ENCODE results near the gene PRSS8. TPM values are rescaled to one million over a fixed set of nuclear protein-coding genes. Genes with fewer than 3 reads are reported as not detected.
"Not testable (repeated sequence)": the region's sequence is repeated elsewhere in the genome, so short reads cannot be mapped to it uniquely, and the experiment has no call there.

The PRSS8 gene
- total RNA-seq, 1 donor from 2014 or later = not detected

DNA sequence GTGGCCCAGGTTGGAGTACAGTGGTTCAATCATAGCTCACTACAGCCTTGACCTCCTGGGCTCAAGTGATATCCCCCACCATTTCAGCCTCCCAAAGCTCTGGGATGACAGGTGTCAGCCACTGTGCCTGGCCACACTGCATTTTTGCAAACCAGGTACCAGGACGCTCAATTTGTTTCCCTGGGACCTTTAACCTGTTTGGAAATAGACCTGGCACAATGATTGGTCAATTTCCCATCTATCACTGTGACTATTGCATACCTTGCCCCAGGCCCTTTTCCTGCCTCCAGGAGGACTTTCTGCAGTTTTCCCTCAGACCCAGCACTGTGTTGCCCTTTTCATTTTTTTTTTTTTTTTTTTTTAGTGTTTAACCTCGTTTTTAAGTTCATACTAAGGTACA lies 33.3 kb upstream of the PRSS8 start:
- TF ChIP-seq, protein P1, sequence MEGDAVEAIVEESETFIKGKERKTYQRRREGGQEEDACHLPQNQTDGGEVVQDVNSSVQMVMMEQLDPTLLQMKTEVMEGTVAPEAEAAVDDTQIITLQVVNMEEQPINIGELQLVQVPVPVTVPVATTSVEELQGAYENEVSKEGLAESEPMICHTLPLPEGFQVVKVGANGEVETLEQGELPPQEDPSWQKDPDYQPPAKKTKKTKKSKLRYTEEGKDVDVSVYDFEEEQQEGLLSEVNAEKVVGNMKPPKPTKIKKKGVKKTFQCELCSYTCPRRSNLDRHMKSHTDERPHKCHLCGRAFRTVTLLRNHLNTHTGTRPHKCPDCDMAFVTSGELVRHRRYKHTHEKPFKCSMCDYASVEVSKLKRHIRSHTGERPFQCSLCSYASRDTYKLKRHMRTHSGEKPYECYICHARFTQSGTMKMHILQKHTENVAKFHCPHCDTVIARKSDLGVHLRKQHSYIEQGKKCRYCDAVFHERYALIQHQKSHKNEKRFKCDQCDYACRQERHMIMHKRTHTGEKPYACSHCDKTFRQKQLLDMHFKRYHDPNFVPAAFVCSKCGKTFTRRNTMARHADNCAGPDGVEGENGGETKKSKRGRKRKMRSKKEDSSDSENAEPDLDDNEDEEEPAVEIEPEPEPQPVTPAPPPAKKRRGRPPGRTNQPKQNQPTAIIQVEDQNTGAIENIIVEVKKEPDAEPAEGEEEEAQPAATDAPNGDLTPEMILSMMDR (IDR thresholded peaks at IDR 0.05; ENCODE audit: partially characterized antibody, unreplicated experiment) = no peak
- Mint-ChIP-seq H3K4me3 (ENCODE audit: unreplicated experiment) (no peak overlapping the region), H3K9me3 (ENCODE audit: unreplicated experiment) (peaks cover 3% of the 10 kb centered on the region), H3K27ac (ENCODE audit: unreplicated experiment) (peak overlapping the region; percentile 17), H3K4me1 (ENCODE audit: low read depth, unreplicated experiment) (peaks cover 3% of the 10 kb centered on the region), H3K36me3 (ENCODE audit: unreplicated experiment) (no peaks in the 10 kb centered on the region), H3K27me3 (ENCODE audit: unreplicated experiment) (peaks cover 3% of the 10 kb centered on the region)
- DNase-seq = no peak

DNA sequence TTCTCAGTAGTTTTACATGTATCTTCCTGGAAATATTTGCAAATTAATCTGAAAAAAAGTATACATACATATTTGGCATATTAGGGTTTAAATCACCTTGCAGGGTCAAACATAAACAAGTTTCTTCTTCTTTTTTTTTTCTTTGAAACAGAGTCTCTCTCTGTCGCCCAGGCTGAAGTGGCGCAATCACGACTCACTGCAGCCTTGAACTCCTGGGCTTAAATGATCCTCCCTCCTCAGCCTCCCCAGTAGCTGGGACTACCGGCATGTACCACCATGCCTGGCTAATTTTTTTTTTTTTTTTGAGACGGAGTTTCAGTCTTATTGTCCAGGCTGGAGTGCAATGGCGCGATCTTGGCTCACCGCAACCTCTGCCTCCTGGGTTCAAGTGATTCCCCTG lies 31.8 kb upstream of the PRSS8 start:
- Mint-ChIP-seq H3K4me1 (ENCODE audit: low read depth, unreplicated experiment) (peaks cover 3% of the 10 kb centered on the region), H3K27ac (ENCODE audit: unreplicated experiment) (no peak overlapping the region), H3K9me3 (ENCODE audit: unreplicated experiment) (peaks cover 3% of the 10 kb centered on the region), H3K4me3 (ENCODE audit: unreplicated experiment) (no peak overlapping the region), H3K27me3 (ENCODE audit: unreplicated experiment) (peaks cover 3% of the 10 kb centered on the region), H3K36me3 (ENCODE audit: unreplicated experiment) (no peaks in the 10 kb centered on the region)
- TF ChIP-seq, protein P1 (IDR thresholded peaks at IDR 0.05; ENCODE audit: partially characterized antibody, unreplicated experiment) = no peak
- no peak for DNase-seq

DNA sequence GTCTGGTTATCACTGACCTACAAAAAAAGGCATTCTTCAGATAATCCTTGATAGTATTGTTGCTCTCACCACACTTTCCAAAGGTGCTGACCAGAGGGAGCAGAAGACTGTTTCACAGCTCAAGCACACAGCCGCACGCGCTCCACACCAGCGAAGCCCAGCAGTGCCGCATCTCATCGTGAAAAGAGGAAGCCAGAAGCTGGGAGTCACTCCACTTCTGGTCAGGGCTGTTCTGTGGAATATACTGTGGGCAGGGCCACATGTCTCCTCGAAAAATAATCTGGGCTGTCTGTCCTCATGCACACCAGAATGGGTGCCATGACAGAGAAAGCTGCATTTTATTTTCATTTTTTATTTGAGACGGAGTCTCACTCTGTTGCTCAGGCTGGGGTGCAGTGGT lies 21.6 kb upstream of the PRSS8 start:
- no peak overlapping the region for H3K27ac Mint-ChIP-seq (ENCODE audit: unreplicated experiment)
- H3K4me3 Mint-ChIP-seq (ENCODE audit: unreplicated experiment) = no peak overlapping the region
- no peaks in the 10 kb centered on the region for H3K27me3 Mint-ChIP-seq (ENCODE audit: unreplicated experiment)
- no peaks in the 10 kb centered on the region for H3K4me1 Mint-ChIP-seq (ENCODE audit: low read depth, unreplicated experiment)
- H3K9me3 Mint-ChIP-seq (ENCODE audit: unreplicated experiment) = no peaks in the 10 kb centered on the region
- DNase-seq = no peak
- no peaks in the 10 kb centered on the region for H3K36me3 Mint-ChIP-seq (ENCODE audit: unreplicated experiment)
- TF ChIP-seq, protein P1 (IDR thresholded peaks at IDR 0.05; ENCODE audit: partially characterized antibody, unreplicated experiment) = no peak

DNA sequence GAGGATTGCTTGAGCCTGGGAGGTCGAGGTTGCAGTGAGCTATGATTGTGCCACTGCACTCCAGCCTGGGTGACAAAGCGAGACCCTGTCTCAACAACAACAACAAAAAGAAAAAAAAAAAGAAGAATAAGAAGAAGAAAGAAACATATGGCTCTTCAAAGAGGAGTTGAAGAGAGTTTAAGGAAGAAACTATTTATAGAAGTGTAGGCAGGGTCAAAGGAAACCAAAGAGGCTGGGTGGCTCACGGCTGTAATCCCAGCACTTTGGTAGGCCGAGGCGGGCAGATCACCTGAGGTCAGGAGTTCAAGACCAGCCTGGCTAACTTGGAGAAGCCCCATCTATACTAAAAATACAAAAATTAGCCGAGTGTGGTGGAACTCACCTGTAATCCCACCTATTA lies 15.4 kb upstream of the PRSS8 start:
- H3K36me3 Mint-ChIP-seq (ENCODE audit: unreplicated experiment); H3K27me3 Mint-ChIP-seq (ENCODE audit: unreplicated experiment); H3K4me3 Mint-ChIP-seq (ENCODE audit: unreplicated experiment); H3K4me1 Mint-ChIP-seq (ENCODE audit: low read depth, unreplicated experiment); H3K9me3 Mint-ChIP-seq (ENCODE audit: unreplicated experiment); DNase-seq; H3K27ac Mint-ChIP-seq (ENCODE audit: unreplicated experiment): not testable (repeated sequence)

DNA sequence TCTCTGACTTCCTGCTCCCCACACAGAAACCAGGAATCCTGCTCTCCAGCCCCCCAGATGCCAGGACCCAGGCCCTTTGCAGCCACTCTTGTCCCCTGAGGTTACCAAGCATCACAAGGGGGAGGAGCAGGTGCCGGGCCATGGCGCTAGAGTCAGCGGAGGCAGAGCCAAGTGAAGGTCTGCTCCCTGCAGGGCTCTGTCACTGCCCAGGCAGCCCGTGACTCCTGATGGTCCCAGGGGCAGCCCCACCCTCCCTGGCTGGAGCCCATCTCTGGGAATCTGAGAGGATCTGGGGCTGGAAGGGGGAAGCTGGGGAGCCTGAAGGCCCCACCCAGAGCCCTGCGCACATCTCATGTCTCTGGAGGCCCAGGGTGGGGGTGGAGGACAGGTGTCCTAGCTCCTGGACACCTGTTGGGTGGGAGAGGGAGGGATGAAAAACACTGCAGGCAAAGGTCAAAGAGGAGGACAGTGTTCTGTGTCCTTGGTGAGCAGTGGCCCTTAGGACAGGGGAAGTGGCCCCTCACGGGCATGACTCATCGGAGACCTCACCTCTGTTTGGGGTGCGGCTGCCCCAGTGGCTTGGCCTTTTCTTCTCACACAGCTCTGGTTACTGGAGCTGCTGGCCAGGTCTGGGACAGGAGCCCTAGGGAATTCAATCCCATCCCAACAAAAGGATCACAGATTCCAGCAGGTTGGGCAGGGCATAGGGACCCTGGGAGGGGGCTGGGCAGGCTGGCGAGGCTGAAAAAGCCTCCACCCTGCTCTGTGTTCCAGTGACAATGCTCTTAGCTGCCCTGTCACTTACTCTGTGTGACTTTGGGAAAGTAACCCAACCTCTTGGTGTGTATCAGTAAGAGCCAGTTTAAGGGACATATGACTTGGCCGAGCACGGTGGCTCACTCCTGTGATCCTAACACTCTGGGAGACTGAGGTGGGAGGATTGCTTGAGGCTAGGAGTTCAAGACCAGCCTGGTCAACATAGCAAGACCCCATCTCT lies 14.7 kb upstream of the PRSS8 start, which contains the start of gene PRSS36:
PRSS36 (minus strand) TSS at position 173 of the 997 bp plus-strand sequence; CDS start at position 142, 31 bp downstream.
- DNase-seq = no peak
- TF ChIP-seq, protein P1 (IDR thresholded peaks at IDR 0.05; ENCODE audit: partially characterized antibody, unreplicated experiment) = no peak
- H3K27ac Mint-ChIP-seq (ENCODE audit: unreplicated experiment) = no peak within 1 kb of the TSS
- peaks cover 1% of the 10 kb centered on the region for H3K4me1 Mint-ChIP-seq (ENCODE audit: low read depth, unreplicated experiment)
- H3K9me3 Mint-ChIP-seq (ENCODE audit: unreplicated experiment) = peaks cover 1% of the 10 kb centered on the region
- no peak within 1 kb of the TSS for H3K4me3 Mint-ChIP-seq (ENCODE audit: unreplicated experiment)
- H3K36me3 Mint-ChIP-seq (ENCODE audit: unreplicated experiment) = peaks cover 4% of the 10 kb centered on the region
- peaks cover 8% of the 10 kb centered on the region for H3K27me3 Mint-ChIP-seq (ENCODE audit: unreplicated experiment)

Measured in glutamatergic neuron (in vitro differentiated cells).